IMR-90 (cell line): ENCODE measurements around the gene EFCAB8. TPM values are rescaled to one million over a fixed set of nuclear protein-coding genes. Genes with fewer than 3 reads are reported as not detected.

Experiments used
- ATAC-seq: fragments of 200-7000 bp; cut with Tn5 transposase; 2 replicates; pipeline ENCODE4 v1.9.1; 2020; ENCODE audit warnings: low read depth, mild to moderate bottlenecking, moderate library complexity
- BruUV-seq: library from RNA; stranded (reverse); fragments of 400-500 nt; replicated peaks from 2 replicates; lab custom pipeline; 2021; lab: Mats Ljungman, UMichigan
- CTCF ChIA-PET: fragments of 300-600 bp; formaldehyde crosslinking; extraction: SDS; loops from one replicate; lab custom pipeline; 2021; ENCODE audit warnings: antibody characterized with exemption; lab: Yijun Ruan, JAX
- POLR2A ChIA-PET: fragments of 300-600 bp; sonication (Branson Sonifier 250); formaldehyde crosslinking; loops from one replicate; lab custom pipeline; 2022; ENCODE audit warnings: antibody characterized with exemption; ENCODE audit not compliant: unreplicated experiment; lab: Charles Lee
- DNase-seq: peaks from one replicate; pipeline ENCODE4 v3.0.0; 2013
- H2AFZ ChIP-seq: replicated peaks from 2 replicates; pipeline ENCODE3; 2013; ENCODE audit warnings: low read length, mild to moderate bottlenecking; ENCODE audit not compliant: poor library complexity
- H2AK5ac ChIP-seq: 2 replicates; pipeline ENCODE4 v1.6.1; 2013; ENCODE audit warnings: low read depth, low read length, inconsistent platforms
- H2AK9ac ChIP-seq: replicated peaks from 2 replicates; pipeline ENCODE3; 2013; ENCODE audit warnings: mild to moderate bottlenecking, low read depth, low read length, moderate library complexity; ENCODE audit not compliant: poor library complexity
- H2BK120ac ChIP-seq: 2 replicates; pipeline ENCODE4 v1.6.1; 2013; ENCODE audit warnings: low read depth, low read length, inconsistent platforms
- H2BK15ac ChIP-seq: 3 replicates; pipeline ENCODE4 v1.6.1; 2013; ENCODE audit warnings: low read depth, low read length, inconsistent platforms
- H2BK20ac ChIP-seq: 2 replicates; pipeline ENCODE4 v1.6.1; 2013; ENCODE audit warnings: low read depth, mild to moderate bottlenecking, inconsistent platforms, low read length, moderate library complexity
- H2BK5ac ChIP-seq: 2 replicates; pipeline ENCODE4 v1.6.1; 2013; ENCODE audit warnings: mild to moderate bottlenecking, low read depth, low read length, inconsistent platforms; ENCODE audit not compliant: poor library complexity, severe bottlenecking
- H3K14ac ChIP-seq: replicated peaks from 2 replicates; pipeline ENCODE4 v1.6.1; 2013; ENCODE audit warnings: low read depth, low read length, inconsistent platforms
- H3K18ac ChIP-seq: 2 replicates; pipeline ENCODE4 v1.6.1; 2013; ENCODE audit warnings: low read depth, low read length, control low read depth
- H3K23ac ChIP-seq: 2 replicates; pipeline ENCODE4 v1.6.1; 2013; ENCODE audit warnings: low read depth, low read length, inconsistent platforms
- H3K27ac ChIP-seq: 2 replicates; pipeline ENCODE4 v1.5.1; 2013; ENCODE audit warnings: mild to moderate bottlenecking, control low read depth, low read length; ENCODE audit not compliant: insufficient read depth
- H3K27me3 ChIP-seq: 2 replicates; pipeline ENCODE4 v1.6.1; 2013; ENCODE audit warnings: low read length; ENCODE audit not compliant: control insufficient read depth, insufficient read depth
- H3K36me3 ChIP-seq: 2 replicates; pipeline ENCODE4 v1.6.1; 2013; ENCODE audit warnings: low read length, mixed read lengths; ENCODE audit not compliant: control insufficient read depth, insufficient read depth
- H3K4ac ChIP-seq: 2 replicates; pipeline ENCODE4 v1.6.1; 2013; ENCODE audit warnings: low read depth, low read length, inconsistent platforms
- H3K4me1 ChIP-seq: 2 replicates; pipeline ENCODE4 v1.6.1; 2013; ENCODE audit warnings: low read length, mixed read lengths; ENCODE audit not compliant: control insufficient read depth, insufficient read depth
- H3K4me2 ChIP-seq: 2 replicates; pipeline ENCODE4 v1.6.1; 2013; ENCODE audit warnings: low read depth, mild to moderate bottlenecking, control low read depth, low read length, moderate library complexity
- H3K4me3 ChIP-seq: 2 replicates; pipeline ENCODE4 v1.5.1; 2013; ENCODE audit warnings: low read depth, mild to moderate bottlenecking, control low read depth, low read length, moderate library complexity; ENCODE audit not compliant: insufficient read depth
- H3K56ac ChIP-seq: 2 replicates; pipeline ENCODE4 v1.6.1; 2013; ENCODE audit warnings: low read length, inconsistent platforms; ENCODE audit not compliant: insufficient read depth; ENCODE audit errors: extremely low read depth
- H3K79me1 ChIP-seq, 2 experiments: 2 replicates each; pipeline ENCODE4 v1.6.1; 2013; ENCODE audit warnings: low read length in 2 of 2, inconsistent platforms in 1 of 2, low read depth in 1 of 2
- H3K9ac ChIP-seq: 2 replicates; pipeline ENCODE4 v1.6.1; 2013; ENCODE audit warnings: low read depth, low read length, control low read depth
- H3K9me1 ChIP-seq: 2 replicates; pipeline ENCODE4 v1.6.1; 2013; ENCODE audit warnings: low read length, inconsistent platforms; ENCODE audit not compliant: insufficient read depth
- H3K9me3 ChIP-seq: 2 replicates; pipeline ENCODE4 v1.6.1; 2013; ENCODE audit warnings: low read length; ENCODE audit not compliant: control insufficient read depth, insufficient read depth
- H4K20me1 ChIP-seq: 2 replicates; pipeline ENCODE4 v1.6.1; 2013; ENCODE audit warnings: low read length, inconsistent platforms; ENCODE audit not compliant: insufficient read depth
- H4K5ac ChIP-seq: 2 replicates; pipeline ENCODE4 v1.6.1; 2013; ENCODE audit warnings: mild to moderate bottlenecking, low read depth, low read length, control low read depth
- H4K8ac ChIP-seq, 2 experiments: 2 replicates each; pipeline ENCODE4 v1.6.1; 2013; ENCODE audit warnings: low read depth in 2 of 2, low read length in 2 of 2, control low read depth in 1 of 2, inconsistent platforms in 1 of 2
- H4K91ac ChIP-seq: 2 replicates; pipeline ENCODE4 v1.6.1; 2013; ENCODE audit warnings: low read depth, low read length, inconsistent platforms; ENCODE audit not compliant: insufficient read depth
- BHLHE40 ChIP-seq: fragments of 150-350 bp; IDR thresholded peaks from 2 replicates; pipeline ENCODE4 v1.6.1; 2016; ENCODE audit warnings: mild to moderate bottlenecking, low read depth, low read length
- CEBPB ChIP-seq: IDR thresholded peaks from 2 replicates; pipeline ENCODE4 v1.6.1; 2012; ENCODE audit warnings: low read depth, low read length, improper control_type of control experiment
- FOS ChIP-seq: fragments of 150-350 bp; IDR thresholded peaks from 2 replicates; pipeline ENCODE4 v1.6.1; 2016; ENCODE audit warnings: low read depth, low read length
- MAFK ChIP-seq: IDR thresholded peaks from 2 replicates; pipeline ENCODE4 v1.6.1; 2012; ENCODE audit warnings: low read depth, low read length, improper control_type of control experiment
- MAZ ChIP-seq: IDR thresholded peaks from 2 replicates; pipeline ENCODE4 v1.6.1; 2012; ENCODE audit warnings: low read depth, mild to moderate bottlenecking, low read length, improper control_type of control experiment, moderate library complexity, borderline replicate concordance
- MXI1 ChIP-seq: IDR thresholded peaks from 2 replicates; pipeline ENCODE4 v1.6.1; 2012; ENCODE audit warnings: low read depth, mild to moderate bottlenecking, low read length, moderate library complexity, borderline replicate concordance
- NFE2L2 ChIP-seq: fragments of 150-350 bp; IDR thresholded peaks from 2 replicates; pipeline ENCODE4 v1.6.1; 2016; ENCODE audit warnings: low read depth, mild to moderate bottlenecking, low read length
- POLR2A ChIP-seq: IDR thresholded peaks from 2 replicates; pipeline ENCODE4 v1.6.1; 2012; ENCODE audit warnings: mild to moderate bottlenecking, low read depth, low read length
- RAD21 ChIP-seq: IDR thresholded peaks from 2 replicates; pipeline ENCODE4 v1.6.1; 2012; ENCODE audit warnings: low read length, improper control_type of control experiment
- RCOR1 ChIP-seq: IDR thresholded peaks from 2 replicates; pipeline ENCODE4 v1.6.1; 2012; ENCODE audit warnings: mild to moderate bottlenecking, low read length, improper control_type of control experiment; ENCODE audit not compliant: insufficient replicate concordance
- RFX5 ChIP-seq: IDR thresholded peaks from 2 replicates; pipeline ENCODE4 v1.8.0; 2012; ENCODE audit warnings: low read depth, mild to moderate bottlenecking, low read length, moderate library complexity
- SMC3 ChIP-seq: fragments of 150-350 bp; IDR thresholded peaks from 2 replicates; pipeline ENCODE4 v1.6.1; 2016; ENCODE audit warnings: low read depth, mild to moderate bottlenecking, antibody characterized with exemption, low read length, moderate library complexity
- WGBS, 2 experiments: methylation state at CpG; one replicate each; pipeline versions ENCODE4 v1.1.5 to v1.1.7; 2013; ENCODE audit warnings: missing lambda C conversion rate in 2 of 2; ENCODE audit not compliant: insufficient read length in 1 of 2; ENCODE audit errors: extremely low coverage in 2 of 2; 5-methylcytosine and 5-hydroxymethylcytosine counted together
- dilution Hi-C: fragments of 300-500 bp; cut with HindIII; formaldehyde crosslinking; loops from one replicate; pipeline ENCODE4 v1.14.3; 2018; ENCODE audit warnings: low sequenced_read_pairs; ENCODE audit not compliant: unreplicated experiment
- in situ Hi-C: fragments of 300-500 bp; cut with MboI; formaldehyde crosslinking; loops from 3 replicates; pipeline ENCODE4 v1.14.3; 2019; ENCODE audit warnings: low sequenced_read_pairs, inconsistent platforms, mixed read lengths
- intact Hi-C: fragments of 100-400 bp; cut with micrococcal nuclease; formaldehyde crosslinking; loops from 2 replicates; pipeline ENCODE4 v1.10.0; 2022
- polyA plus RNA-seq, 3 experiments: library from polyadenylated mRNA; depleted of rRNA; stranded (reverse); fragments of >200 nt; gene quantifications; 2 replicates each; pipeline ENCODE4 v1.2.3, GENCODE V29; 2012; ENCODE audit warnings: low replicate concordance in 1 of 3
- total RNA-seq: library from RNA; depleted of rRNA; stranded (reverse); fragments of >200 nt; gene quantifications from 2 replicates; pipeline ENCODE4 v1.2.3, GENCODE V29; 2012
- TF ChIP-seq, protein P1 (sequence below): fragments of 150-350 bp; IDR thresholded peaks from 2 replicates; pipeline ENCODE4 v1.6.1; 2016; ENCODE audit warnings: low read depth, mild to moderate bottlenecking, low read length, moderate library complexity, borderline replicate concordance
- TF ChIP-seq, protein P2 (sequence below): conservative IDR thresholded peaks from 2 replicates; pipeline ENCODE4 v1.5.1; 2012; ENCODE audit warnings: mild to moderate bottlenecking, low read depth, low read length, improper control_type of control experiment
- TF ChIP-seq, protein P3 (sequence below): fragments of 150-350 bp; IDR thresholded peaks from 2 replicates; pipeline ENCODE4 v1.6.1; 2017; ENCODE audit warnings: mild to moderate bottlenecking, antibody characterized with exemption, low read length, low read depth

Gene EFCAB8
- total and polyA plus RNA-seq, 2 of the 4 experiments (the other 2 are of a cell fraction) = not detected

DNA sequence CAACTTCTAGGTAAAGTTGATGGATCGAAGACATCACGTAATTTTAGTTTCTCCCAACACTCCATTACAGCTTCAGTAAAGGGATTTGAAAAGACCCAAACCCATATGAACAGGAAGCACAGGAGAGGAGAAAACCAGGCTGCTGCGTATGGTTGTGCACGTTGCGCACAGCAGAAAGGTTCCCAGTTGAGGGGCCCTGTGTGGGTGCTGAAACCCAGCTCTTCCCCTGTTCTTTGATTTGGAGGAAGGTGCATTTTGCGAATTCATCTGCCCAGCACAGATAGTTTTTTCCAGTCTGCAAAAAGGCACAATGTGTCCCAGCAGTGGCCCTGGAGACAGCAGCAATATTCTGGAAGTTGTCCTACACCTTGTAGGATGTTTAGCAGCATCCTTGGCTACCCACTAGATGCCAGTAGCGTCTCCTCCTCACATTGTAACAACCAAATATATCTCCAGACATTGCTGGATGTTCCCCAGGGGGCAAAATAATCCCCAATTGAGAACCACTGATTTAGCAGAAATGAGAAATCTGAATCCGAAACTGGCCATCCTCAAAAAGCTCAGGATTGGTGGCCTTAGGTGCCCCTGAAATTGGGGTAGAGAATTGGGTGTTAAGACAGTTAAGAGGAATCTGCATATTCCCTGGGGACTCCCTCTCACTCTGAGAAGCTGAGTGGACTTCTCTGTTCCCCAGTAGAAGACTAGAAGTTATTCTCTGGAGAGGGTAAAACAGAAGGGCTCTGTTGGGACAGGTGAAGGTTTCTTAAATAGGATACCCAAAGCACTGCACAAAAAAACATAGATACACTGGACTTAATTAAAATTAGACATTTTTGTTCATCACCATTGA lies 133.3 kb downstream of the EFCAB8 start:
- Histone ChIP-seq H3K4ac (no peak overlapping the region), H2BK120ac (no peak overlapping the region), H3K27ac (no peak overlapping the region), H3K79me1 (no peaks in the 10 kb centered on the region), H3K14ac (no peak overlapping the region), H3K27me3 (peaks cover 5% of the 10 kb centered on the region; the same call in 1 of the 2 replicates), H4K5ac (no peak overlapping the region), H4K8ac (no peak overlapping the region), H3K9ac (no peak overlapping the region), H2AFZ (no peak overlapping the region), H2BK20ac (no peak overlapping the region), H2AK9ac (no peak overlapping the region), H3K4me2 (no peak overlapping the region), H2BK15ac (no peak overlapping the region), H4K91ac (no peak overlapping the region), H3K36me3 (no peaks in the 10 kb centered on the region), H3K9me1 (no peaks in the 10 kb centered on the region), H3K4me1 (no peaks in the 10 kb centered on the region), H3K56ac (no peak overlapping the region), H3K18ac (no peak overlapping the region), H3K9me3 (no peaks in the 10 kb centered on the region), H3K23ac (no peak overlapping the region), H2AK5ac (no peak overlapping the region), H2BK5ac (no peak overlapping the region), H4K20me1 (no peaks in the 10 kb centered on the region), H3K4me3 (no peak overlapping the region)
- ATAC-seq = no peak
- ChIA-PET POLR2A (no interaction called here), CTCF (no interaction called here)
- intact Hi-C loops = no loop called here
- dilution Hi-C loops = no loop called here
- no CpG with 5 or more reads among the region's 8 CpGs for WGBS, 2 experiments
- DNase-seq = no peak
- BruUV-seq = no TSS peak
- in situ Hi-C loops = no loop called here
- TF ChIP-seq RAD21 = no peak
- no peak for TF ChIP-seq RCOR1
- TF ChIP-seq, protein P1, sequence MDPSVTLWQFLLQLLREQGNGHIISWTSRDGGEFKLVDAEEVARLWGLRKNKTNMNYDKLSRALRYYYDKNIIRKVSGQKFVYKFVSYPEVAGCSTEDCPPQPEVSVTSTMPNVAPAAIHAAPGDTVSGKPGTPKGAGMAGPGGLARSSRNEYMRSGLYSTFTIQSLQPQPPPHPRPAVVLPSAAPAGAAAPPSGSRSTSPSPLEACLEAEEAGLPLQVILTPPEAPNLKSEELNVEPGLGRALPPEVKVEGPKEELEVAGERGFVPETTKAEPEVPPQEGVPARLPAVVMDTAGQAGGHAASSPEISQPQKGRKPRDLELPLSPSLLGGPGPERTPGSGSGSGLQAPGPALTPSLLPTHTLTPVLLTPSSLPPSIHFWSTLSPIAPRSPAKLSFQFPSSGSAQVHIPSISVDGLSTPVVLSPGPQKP = no peak
- no peak for TF ChIP-seq RFX5
- no peak for TF ChIP-seq MAFK
- TF ChIP-seq, protein P2, sequence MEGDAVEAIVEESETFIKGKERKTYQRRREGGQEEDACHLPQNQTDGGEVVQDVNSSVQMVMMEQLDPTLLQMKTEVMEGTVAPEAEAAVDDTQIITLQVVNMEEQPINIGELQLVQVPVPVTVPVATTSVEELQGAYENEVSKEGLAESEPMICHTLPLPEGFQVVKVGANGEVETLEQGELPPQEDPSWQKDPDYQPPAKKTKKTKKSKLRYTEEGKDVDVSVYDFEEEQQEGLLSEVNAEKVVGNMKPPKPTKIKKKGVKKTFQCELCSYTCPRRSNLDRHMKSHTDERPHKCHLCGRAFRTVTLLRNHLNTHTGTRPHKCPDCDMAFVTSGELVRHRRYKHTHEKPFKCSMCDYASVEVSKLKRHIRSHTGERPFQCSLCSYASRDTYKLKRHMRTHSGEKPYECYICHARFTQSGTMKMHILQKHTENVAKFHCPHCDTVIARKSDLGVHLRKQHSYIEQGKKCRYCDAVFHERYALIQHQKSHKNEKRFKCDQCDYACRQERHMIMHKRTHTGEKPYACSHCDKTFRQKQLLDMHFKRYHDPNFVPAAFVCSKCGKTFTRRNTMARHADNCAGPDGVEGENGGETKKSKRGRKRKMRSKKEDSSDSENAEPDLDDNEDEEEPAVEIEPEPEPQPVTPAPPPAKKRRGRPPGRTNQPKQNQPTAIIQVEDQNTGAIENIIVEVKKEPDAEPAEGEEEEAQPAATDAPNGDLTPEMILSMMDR = no peak
- TF ChIP-seq CEBPB = no peak
- TF ChIP-seq, protein P3, sequence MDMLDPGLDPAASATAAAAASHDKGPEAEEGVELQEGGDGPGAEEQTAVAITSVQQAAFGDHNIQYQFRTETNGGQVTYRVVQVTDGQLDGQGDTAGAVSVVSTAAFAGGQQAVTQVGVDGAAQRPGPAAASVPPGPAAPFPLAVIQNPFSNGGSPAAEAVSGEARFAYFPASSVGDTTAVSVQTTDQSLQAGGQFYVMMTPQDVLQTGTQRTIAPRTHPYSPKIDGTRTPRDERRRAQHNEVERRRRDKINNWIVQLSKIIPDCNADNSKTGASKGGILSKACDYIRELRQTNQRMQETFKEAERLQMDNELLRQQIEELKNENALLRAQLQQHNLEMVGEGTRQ = no peak
- TF ChIP-seq BHLHE40 = no peak
- no peak for TF ChIP-seq MXI1
- no peak for TF ChIP-seq FOS
- no peak for TF ChIP-seq MAZ
- TF ChIP-seq SMC3 = no peak
- no peak for TF ChIP-seq POLR2A
- no peak for TF ChIP-seq NFE2L2
